ENCODE data around the gene FAM222A. TPM values are rescaled to one million over a fixed set of nuclear protein-coding genes. Genes with fewer than 3 reads are reported as not detected.

Gene FAM222A
- total RNA-seq, 1 experiment from 2014 or later, result 18.0 TPM

DNA sequence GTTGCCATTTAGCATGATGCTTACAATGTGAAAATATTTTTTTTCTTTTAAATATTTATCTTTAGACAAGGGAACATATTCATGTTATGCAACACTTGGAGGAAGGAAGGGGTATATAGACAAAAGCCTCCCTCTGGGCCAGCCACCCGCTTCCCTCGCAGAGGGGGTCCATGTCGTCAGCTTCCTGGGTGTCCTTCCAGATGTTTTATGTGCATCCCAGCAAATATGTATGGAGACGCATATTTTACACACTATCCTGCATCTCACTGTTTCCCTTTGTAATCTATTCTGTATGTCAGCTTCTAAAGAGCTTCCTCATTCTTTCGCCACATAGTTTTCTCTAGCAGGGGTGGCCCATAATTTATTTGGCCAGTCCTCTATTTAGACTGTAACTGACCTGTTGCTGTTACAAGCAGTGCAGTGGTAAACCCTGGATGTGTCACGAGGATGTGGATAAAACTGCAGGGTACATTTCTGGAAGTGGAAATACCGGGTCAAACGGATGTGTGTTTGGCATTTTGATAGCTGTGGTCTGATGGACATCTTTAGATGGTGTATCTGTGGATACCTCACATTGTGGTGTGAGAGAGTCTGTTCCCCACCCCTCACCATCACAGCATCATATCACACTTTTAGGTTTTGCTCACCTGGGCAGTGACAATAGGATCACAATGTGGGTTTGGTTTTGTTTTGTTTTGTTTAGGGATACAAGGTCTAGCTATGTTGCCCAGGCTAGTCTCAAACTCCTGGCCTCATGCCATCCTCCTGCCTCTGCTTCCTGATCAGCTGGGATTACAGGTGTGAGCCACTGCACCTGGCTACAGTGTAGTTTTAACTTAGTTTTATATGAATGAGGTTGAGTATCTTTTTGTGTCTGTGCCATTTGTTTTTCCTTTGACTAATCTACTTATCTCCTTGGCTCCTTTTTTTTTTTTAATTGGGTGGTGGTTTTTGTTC lies 31.6 kb downstream of the FAM222A start:
- Histone ChIP-seq H3K9me3 (no peaks in the 10 kb centered on the region), H3K4me1 (peaks cover 28% of the 10 kb centered on the region), H3K36me3 (ENCODE audit: control insufficient read depth, insufficient read depth, low read length) (no peaks in the 10 kb centered on the region), H3K27me3 (replicated peaks; ENCODE audit: control insufficient read depth, insufficient read depth, low read length) (no peaks in the 10 kb centered on the region), H3K4me3 (ENCODE audit: low read depth, low read length) (no peak overlapping the region)
- BruUV-seq (replicated peaks), result no TSS peak
- Mint-ChIP-seq H3K36me3 (ENCODE audit: insufficient read depth, unreplicated experiment) (no peaks in the 10 kb centered on the region), H3K4me1 (ENCODE audit: low read depth, unreplicated experiment) (peaks cover 15% of the 10 kb centered on the region), H3K9me3 (ENCODE audit: unreplicated experiment) (no peaks in the 10 kb centered on the region), H3K27me3 (ENCODE audit: insufficient read depth, unreplicated experiment) (no peaks in the 10 kb centered on the region), H3K27ac (ENCODE audit: unreplicated experiment) (no peak overlapping the region), H3K4me3 (ENCODE audit: unreplicated experiment) (no peak overlapping the region)
- ChIA-PET POLR2A (no interaction called here), CTCF (no interaction called here)
- DNase-seq, result peak in 1 of 2 experiments; percentile 6
- intact Hi-C loops (cut with micrococcal nuclease; ENCODE audit: unreplicated experiment), result no loop called here
- TF ChIP-seq, protein P1, sequence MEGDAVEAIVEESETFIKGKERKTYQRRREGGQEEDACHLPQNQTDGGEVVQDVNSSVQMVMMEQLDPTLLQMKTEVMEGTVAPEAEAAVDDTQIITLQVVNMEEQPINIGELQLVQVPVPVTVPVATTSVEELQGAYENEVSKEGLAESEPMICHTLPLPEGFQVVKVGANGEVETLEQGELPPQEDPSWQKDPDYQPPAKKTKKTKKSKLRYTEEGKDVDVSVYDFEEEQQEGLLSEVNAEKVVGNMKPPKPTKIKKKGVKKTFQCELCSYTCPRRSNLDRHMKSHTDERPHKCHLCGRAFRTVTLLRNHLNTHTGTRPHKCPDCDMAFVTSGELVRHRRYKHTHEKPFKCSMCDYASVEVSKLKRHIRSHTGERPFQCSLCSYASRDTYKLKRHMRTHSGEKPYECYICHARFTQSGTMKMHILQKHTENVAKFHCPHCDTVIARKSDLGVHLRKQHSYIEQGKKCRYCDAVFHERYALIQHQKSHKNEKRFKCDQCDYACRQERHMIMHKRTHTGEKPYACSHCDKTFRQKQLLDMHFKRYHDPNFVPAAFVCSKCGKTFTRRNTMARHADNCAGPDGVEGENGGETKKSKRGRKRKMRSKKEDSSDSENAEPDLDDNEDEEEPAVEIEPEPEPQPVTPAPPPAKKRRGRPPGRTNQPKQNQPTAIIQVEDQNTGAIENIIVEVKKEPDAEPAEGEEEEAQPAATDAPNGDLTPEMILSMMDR (IDR thresholded peaks at IDR 0.05; ENCODE audit: insufficient read depth in 1 of 2, low read depth in 1 of 2, low read length in 1 of 2, severe bottlenecking in 1 of 2, unreplicated experiment in 1 of 2), result no peak

DNA sequence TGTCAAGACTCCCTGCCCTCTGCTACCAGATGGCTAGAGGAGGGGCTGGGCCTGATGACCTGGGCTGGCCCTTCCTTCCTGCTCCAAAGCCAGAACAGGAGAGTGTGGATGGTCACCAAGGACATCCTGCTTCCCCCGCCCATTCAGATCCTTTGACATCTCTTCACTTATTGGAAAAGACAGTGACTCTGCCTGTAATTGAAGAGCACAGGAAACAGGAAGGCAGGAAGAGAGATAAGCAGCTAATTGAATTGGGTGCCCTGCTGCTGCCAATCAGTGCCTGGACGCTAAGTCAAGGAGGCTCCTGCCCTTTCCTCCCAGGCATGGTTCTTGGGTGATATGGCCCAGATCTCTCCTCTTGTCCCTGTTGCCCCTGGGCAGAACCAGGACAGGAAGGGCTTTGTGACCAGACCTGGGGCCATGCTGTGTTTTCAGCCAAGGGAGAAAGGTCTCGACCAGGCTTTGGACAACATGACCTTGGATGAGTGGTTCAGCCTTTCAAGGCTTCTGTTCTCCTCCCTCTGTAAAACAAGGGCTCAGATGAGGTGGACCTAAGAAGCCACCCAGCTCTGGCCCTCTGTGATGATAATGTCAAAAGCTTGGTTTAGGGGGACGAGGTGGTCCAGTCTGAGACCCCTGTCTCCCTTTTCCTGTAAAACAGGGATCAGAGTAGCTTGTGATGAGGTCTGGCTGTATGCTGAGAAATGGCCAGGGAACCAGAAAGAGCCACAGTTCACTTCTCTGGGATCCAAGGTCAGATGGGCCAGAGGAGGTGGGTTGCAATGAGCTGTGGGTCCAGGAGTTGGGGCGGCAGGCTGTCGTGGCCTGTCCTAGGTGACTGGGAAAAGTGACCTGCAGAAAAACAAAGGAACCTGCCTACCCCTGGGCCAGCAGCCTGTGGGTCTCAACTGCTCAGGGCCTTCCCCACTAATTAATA lies 38.8 kb downstream of the FAM222A start:
- H3K36me3 ChIP-seq (ENCODE audit: control insufficient read depth, insufficient read depth, low read length), result no peaks in the 10 kb centered on the region
- peak in 1 of 2 experiments; percentile 9 for DNase-seq
- intact Hi-C loops (cut with micrococcal nuclease; ENCODE audit: unreplicated experiment), result no loop called here
- no peak overlapping the region for H3K4me3 ChIP-seq (ENCODE audit: low read depth, low read length)
- no peak overlapping the region for H3K27ac Mint-ChIP-seq (ENCODE audit: unreplicated experiment)
- H3K4me1 Mint-ChIP-seq (ENCODE audit: low read depth, unreplicated experiment), result no peaks in the 10 kb centered on the region
- peaks cover 16% of the 10 kb centered on the region for H3K9me3 ChIP-seq
- peaks cover 10% of the 10 kb centered on the region for H3K9me3 Mint-ChIP-seq (ENCODE audit: unreplicated experiment)
- no peak overlapping the region for H3K4me3 Mint-ChIP-seq (ENCODE audit: unreplicated experiment)
- H3K27me3 Mint-ChIP-seq (ENCODE audit: insufficient read depth, unreplicated experiment), result no peaks in the 10 kb centered on the region
- TF ChIP-seq, protein P1 (IDR thresholded peaks at IDR 0.05; ENCODE audit: insufficient read depth in 1 of 2, low read depth in 1 of 2, low read length in 1 of 2, severe bottlenecking in 1 of 2, unreplicated experiment in 1 of 2), result no peak
- ChIA-PET CTCF (interaction anchor here (1.3 kb wide), 1 partner anchor 12 kb away, joined by 3 read pairs; no protein-coding TSS in a partner anchor), POLR2A (no interaction called here)
- no peaks in the 10 kb centered on the region for H3K27me3 ChIP-seq (replicated peaks; ENCODE audit: control insufficient read depth, insufficient read depth, low read length)
- no peaks in the 10 kb centered on the region for H3K4me1 ChIP-seq
- BruUV-seq (replicated peaks), result no TSS peak
- peaks cover 14% of the 10 kb centered on the region for H3K36me3 Mint-ChIP-seq (ENCODE audit: insufficient read depth, unreplicated experiment)

DNA sequence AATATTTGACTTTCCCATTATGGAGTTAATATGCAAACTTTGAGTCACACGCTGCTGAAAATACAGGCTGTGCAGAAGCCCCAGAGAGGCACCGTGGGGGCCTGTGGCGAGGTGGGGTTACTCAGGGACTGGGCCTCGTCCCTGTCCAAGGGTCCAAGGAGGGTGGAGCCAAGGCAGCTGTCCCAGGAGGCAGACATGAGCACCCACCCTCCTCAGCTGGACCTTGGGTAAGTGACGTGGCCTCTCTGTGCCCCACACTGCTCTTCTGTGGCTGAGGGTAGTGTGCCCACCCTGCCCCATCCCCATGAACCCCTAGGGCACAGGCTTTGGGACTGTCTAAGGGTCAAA lies 39.4 kb downstream of the FAM222A start:
- BruUV-seq (replicated peaks), result no TSS peak
- Mint-ChIP-seq H3K4me3 (ENCODE audit: unreplicated experiment) (no peak overlapping the region), H3K9me3 (ENCODE audit: unreplicated experiment) (peaks cover 10% of the 10 kb centered on the region), H3K27me3 (ENCODE audit: insufficient read depth, unreplicated experiment) (no peaks in the 10 kb centered on the region), H3K4me1 (ENCODE audit: low read depth, unreplicated experiment) (no peaks in the 10 kb centered on the region), H3K27ac (ENCODE audit: unreplicated experiment) (no peak overlapping the region), H3K36me3 (ENCODE audit: insufficient read depth, unreplicated experiment) (peaks cover 18% of the 10 kb centered on the region)
- no peak overlapping the region for H3K4me3 ChIP-seq (ENCODE audit: low read depth, low read length)
- POLR2A ChIA-PET, result no interaction called here
- no peaks in the 10 kb centered on the region for H3K27me3 ChIP-seq (replicated peaks; ENCODE audit: control insufficient read depth, insufficient read depth, low read length)
- DNase-seq, result peak in 1 of 2 experiments; percentile 7
- intact Hi-C loops (cut with micrococcal nuclease; ENCODE audit: unreplicated experiment), result no loop called here
- H3K9me3 ChIP-seq, result peaks cover 16% of the 10 kb centered on the region
- H3K4me1 ChIP-seq, result no peaks in the 10 kb centered on the region
- CTCF ChIA-PET, result interaction anchor here (1.3 kb wide), 1 partner anchor 11 kb away, joined by 3 read pairs; no protein-coding TSS in a partner anchor
- no peaks in the 10 kb centered on the region for H3K36me3 ChIP-seq (ENCODE audit: control insufficient read depth, insufficient read depth, low read length)
- TF ChIP-seq, protein P1 (IDR thresholded peaks at IDR 0.05; ENCODE audit: insufficient read depth in 1 of 2, low read depth in 1 of 2, low read length in 1 of 2, severe bottlenecking in 1 of 2, unreplicated experiment in 1 of 2), result no peak

Data from Caco-2 (cell line).